Measurements from ENCODE around the gene CD300C. TPM values are rescaled to one million over a fixed set of nuclear protein-coding genes. Genes with fewer than 3 reads are reported as not detected.

The CD300C gene
- total RNA-seq, 4 donors from 2014 or later = 0.31 to 0.80 (median 0.53) TPM

DNA sequence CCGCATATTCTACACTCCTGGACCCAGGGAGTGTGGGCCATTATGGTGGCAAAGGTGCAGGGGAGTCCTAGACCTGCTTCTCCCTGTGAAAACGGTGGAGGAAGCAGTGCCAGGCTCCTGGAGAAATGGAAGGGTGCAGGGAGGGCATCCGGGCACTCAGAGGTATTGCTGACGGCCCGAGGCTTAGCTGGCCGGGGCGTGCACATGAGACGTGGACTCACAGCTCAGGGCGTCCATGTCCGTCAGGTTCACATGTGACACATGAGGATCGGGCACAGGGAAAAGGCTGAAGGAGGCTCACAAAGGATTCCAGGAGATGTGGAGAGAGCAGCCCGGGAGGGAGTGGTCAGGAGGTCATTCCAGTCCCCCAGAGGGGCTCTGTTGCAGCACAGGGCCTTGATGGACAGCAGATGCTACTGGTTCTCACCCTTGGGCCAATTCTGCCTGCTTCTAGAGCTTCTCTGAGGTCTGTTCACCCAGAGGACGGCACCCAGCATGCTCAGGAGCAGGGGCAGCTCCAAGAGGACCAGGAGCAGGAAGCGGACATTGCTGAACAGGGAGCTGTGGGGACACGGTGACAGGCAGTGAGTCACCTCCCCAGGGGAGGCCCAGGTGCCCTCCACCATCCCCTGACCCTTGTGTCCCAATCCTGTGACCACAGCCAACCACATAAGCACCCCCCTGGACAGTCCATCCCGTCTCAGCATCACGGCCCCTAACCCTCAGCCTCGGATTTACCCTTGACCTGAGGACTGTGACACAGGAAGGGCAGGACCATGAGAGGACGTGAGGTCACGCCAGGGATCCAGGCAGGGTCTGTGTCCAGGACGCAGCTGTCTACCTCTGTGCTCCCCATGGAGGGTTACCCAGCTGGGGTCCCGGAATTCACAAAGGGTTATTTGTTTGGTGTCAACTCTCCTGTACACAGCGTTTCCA lies 4.5 kb downstream of the CD300C start:
- H3K4me3 ChIP-seq = no peak overlapping the region
- DNase-seq (ENCODE audit: low spot score in 2 of 2) = no peak
- H3K27ac ChIP-seq = no peak overlapping the region
- no peaks in the 10 kb centered on the region for H3K4me1 ChIP-seq
- no peaks in the 10 kb centered on the region for H3K9me3 ChIP-seq
- peaks cover 3% of the 10 kb centered on the region for H3K27me3 ChIP-seq
- no peak for TF ChIP-seq POLR2A (IDR thresholded peaks at IDR 0.05)
- no peak for TF ChIP-seq POLR2AphosphoS5 (IDR thresholded peaks at IDR 0.05)
- TF ChIP-seq, protein P1, sequence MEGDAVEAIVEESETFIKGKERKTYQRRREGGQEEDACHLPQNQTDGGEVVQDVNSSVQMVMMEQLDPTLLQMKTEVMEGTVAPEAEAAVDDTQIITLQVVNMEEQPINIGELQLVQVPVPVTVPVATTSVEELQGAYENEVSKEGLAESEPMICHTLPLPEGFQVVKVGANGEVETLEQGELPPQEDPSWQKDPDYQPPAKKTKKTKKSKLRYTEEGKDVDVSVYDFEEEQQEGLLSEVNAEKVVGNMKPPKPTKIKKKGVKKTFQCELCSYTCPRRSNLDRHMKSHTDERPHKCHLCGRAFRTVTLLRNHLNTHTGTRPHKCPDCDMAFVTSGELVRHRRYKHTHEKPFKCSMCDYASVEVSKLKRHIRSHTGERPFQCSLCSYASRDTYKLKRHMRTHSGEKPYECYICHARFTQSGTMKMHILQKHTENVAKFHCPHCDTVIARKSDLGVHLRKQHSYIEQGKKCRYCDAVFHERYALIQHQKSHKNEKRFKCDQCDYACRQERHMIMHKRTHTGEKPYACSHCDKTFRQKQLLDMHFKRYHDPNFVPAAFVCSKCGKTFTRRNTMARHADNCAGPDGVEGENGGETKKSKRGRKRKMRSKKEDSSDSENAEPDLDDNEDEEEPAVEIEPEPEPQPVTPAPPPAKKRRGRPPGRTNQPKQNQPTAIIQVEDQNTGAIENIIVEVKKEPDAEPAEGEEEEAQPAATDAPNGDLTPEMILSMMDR (IDR thresholded peaks at IDR 0.05) = no peak
- TF ChIP-seq EP300 (IDR thresholded peaks at IDR 0.05) = no peak
- WGBS = 76% methylated on average over 23 of the region's 23 CpGs
- no peaks in the 10 kb centered on the region for H3K36me3 ChIP-seq

- no peaks in the 10 kb centered on the region for H3K9me3 ChIP-seq
- no peak for TF ChIP-seq EP300 (IDR thresholded peaks at IDR 0.05)
- TF ChIP-seq, protein P1 (IDR thresholded peaks at IDR 0.05) = no peak
- no peak for TF ChIP-seq POLR2AphosphoS5 (IDR thresholded peaks at IDR 0.05)
- no peak for TF ChIP-seq POLR2A (IDR thresholded peaks at IDR 0.05)
- no peaks in the 10 kb centered on the region for H3K4me1 ChIP-seq
- no peaks in the 10 kb centered on the region for H3K36me3 ChIP-seq
- H3K27me3 ChIP-seq = peaks cover 5% of the 10 kb centered on the region
- DNase-seq (ENCODE audit: low spot score in 2 of 2) = no peak
- no peak overlapping the region for H3K4me3 ChIP-seq
- 71% methylated on average over 10 of the region's 10 CpGs for WGBS
- H3K27ac ChIP-seq = no peak overlapping the region
Observed at GRCh38 chr17:74539281-74539820, 6.6 kb downstream of the CD300C start.

- no peak overlapping the region for H3K4me3 ChIP-seq
- H3K9me3 ChIP-seq = no peaks in the 10 kb centered on the region
- H3K27me3 ChIP-seq = peaks cover 7% of the 10 kb centered on the region
- WGBS = 69% methylated on average over 3 of the region's 3 CpGs
- no peak overlapping the region for H3K27ac ChIP-seq
- no peak for DNase-seq (ENCODE audit: low spot score in 2 of 2)
- TF ChIP-seq, protein P1 (IDR thresholded peaks at IDR 0.05) = no peak
- TF ChIP-seq EP300 (IDR thresholded peaks at IDR 0.05) = no peak
- H3K4me1 ChIP-seq = no peaks in the 10 kb centered on the region
- H3K36me3 ChIP-seq = no peaks in the 10 kb centered on the region
Observed at GRCh38 chr17:74536890-74537289, 9.0 kb downstream of the CD300C start.

DNA sequence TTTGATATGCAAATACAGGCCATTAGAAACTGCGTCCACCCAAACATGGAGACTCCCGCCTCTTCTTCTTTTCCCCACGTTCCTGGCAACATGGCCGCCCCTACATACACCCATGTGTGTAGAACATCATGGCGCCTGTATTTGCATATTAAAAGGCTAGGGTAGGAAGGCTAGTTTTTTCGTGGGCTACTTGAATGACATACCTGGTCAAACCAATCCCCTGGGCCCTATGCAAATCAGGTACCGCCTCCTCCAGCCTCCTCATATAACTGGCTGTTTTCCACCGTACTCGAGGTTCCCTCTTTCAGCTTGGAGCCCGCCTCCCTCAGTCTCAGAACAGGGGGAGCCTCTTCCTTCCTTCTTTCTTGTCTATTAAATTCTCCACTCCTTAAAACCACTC lies 13.8 kb downstream of the CD300C start:
- peak overlapping the region; percentile 6 for H3K4me3 ChIP-seq
- WGBS = 61% methylated on average over 10 of the region's 10 CpGs

More for the DNA sequence above, 13.8 kb downstream of the CD300C start:
- H3K4me1 ChIP-seq = no peaks in the 10 kb centered on the region
- TF ChIP-seq POLR2A (IDR thresholded peaks at IDR 0.05) = no peak
- no peak for TF ChIP-seq POLR2AphosphoS5 (IDR thresholded peaks at IDR 0.05)
- TF ChIP-seq, protein P1 (IDR thresholded peaks at IDR 0.05) = no peak
- no peak for TF ChIP-seq EP300 (IDR thresholded peaks at IDR 0.05)
- H3K36me3 ChIP-seq = no peaks in the 10 kb centered on the region
- DNase-seq (ENCODE audit: low spot score in 2 of 2) = peak; percentile 68 to 79
- H3K27me3 ChIP-seq = peaks cover 9% of the 10 kb centered on the region
- no peak overlapping the region for H3K27ac ChIP-seq
- no peaks in the 10 kb centered on the region for H3K9me3 ChIP-seq
